ENCODE measurements around the gene SLC20A1.

Gene SLC20A1

DNA sequence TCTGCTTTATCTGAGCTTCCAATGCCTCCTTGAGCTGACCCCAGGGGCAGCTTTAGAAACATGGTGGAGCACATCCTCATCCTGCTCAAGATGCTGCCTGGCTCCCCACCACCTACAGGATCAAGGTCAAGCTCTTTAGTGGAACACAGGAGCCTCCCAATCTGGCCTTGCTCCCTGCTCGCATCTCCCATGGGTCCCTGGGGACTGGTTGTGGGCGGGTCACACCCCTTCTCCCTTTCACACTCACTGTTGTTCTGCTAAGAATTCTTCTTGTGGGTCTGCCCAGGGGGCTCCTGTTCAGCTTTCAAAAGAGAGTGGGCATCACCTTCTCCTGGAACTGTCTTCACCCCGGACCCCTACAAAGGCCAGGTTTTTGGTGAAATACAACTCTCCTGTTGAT, 66.7 kb downstream of the SLC20A1 start:
- no peak for DNase-seq

DNA sequence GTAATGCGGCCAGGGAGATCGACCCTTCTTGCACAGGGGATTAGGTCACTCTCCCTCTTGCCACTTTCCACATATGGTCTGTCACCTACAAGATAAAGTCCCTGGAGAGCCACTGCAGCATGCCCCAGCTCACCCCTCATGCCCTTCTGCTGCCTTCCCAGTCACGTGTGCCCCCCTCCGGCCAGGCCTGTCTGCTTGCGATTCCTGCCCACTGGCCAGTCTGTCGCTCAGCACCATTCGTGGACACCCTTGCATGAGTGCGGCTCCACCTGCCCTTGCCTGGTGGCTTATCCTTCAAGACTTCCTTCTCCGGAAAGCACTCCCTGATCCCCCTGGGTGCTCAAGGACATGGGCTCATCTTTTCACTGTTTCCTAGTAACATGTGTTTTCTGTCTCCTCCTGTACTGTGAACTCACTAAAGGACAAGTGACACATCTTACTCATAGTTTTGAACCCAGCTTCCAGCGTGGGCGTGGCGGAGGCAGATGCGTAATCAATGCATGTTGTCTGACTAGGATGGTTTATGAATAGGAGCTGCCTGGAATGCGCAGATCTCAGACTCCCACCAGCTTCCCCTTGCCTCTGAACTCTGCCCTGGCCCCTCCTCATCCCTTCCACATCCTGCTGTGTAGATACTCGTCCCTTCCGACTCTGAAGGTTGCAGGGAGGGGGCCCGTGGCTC, 67.3 kb downstream of the SLC20A1 start:
- no peak for DNase-seq

Data from KG1 (cell line).